Heart left ventricle (tissue), 16 donors: ENCODE results near the gene KRT4. TPM values are rescaled to one million over a fixed set of nuclear protein-coding genes. Genes with fewer than 3 reads are reported as not detected.

ENCODE experiments used
- ATAC-seq, 4 donors: fragments of 200-7000 bp; cut with Tn5 transposase; one replicate each; pipeline ENCODE4 v1.9.1; 2020 to 2022; ENCODE audit warnings: moderate library complexity in 4 of 4, mild to moderate bottlenecking in 3 of 4, moderate number of reproducible peaks in 1 of 4
- DNase-seq, 5 donors: peaks; one replicate each; pipeline ENCODE4 v3.0.0-alpha.2; 2020
- H3K27ac ChIP-seq, 12 donors: fragments of 200-600 bp; sonication (generic) in 4 of 12; one replicate each; pipeline versions ENCODE4 v1.5.0 to v1.8.0; 2016 to 2022; ENCODE audit warnings: mild to moderate bottlenecking in 2 of 12
- H3K27me3 ChIP-seq, 9 donors: fragments of 200-600 bp; sonication (generic) in 2 of 9; one replicate each; pipeline versions ENCODE4 v1.5.1 to v1.8.0; 2016 to 2022; ENCODE audit warnings: mild to moderate bottlenecking in 3 of 9
- H3K36me3 ChIP-seq, 9 donors: fragments of 200-600 bp; sonication (generic) in 2 of 9; one replicate each; pipeline versions ENCODE4 v1.5.0 to v1.8.0; 2018 to 2022; ENCODE audit warnings: mild to moderate bottlenecking in 2 of 9
- H3K4me1 ChIP-seq, 12 donors: fragments of 200-600 bp; sonication (generic) in 4 of 12; one replicate each; pipeline versions ENCODE4 v1.5.0 to v1.8.0; 2016 to 2022; ENCODE audit warnings: mild to moderate bottlenecking in 3 of 12
- H3K4me3 ChIP-seq, 12 donors: fragments of 200-600 bp; sonication (generic) in 4 of 12; one replicate each; pipeline versions ENCODE4 v1.5.0 to v1.8.0; 2017 to 2022; ENCODE audit warnings: mild to moderate bottlenecking in 9 of 12, moderate library complexity in 4 of 12
- H3K9me3 ChIP-seq, 12 donors: fragments of 200-600 bp; sonication (generic) in 4 of 12; one replicate each; pipeline versions ENCODE4 v1.5.0 to v1.8.0; 2016 to 2022; ENCODE audit warnings: mild to moderate bottlenecking in 1 of 12
- CTCF ChIP-seq, 12 donors: fragments of 200-600 bp; sonication (generic) in 4 of 12; IDR thresholded peaks; one replicate each; pipeline versions ENCODE4 v1.5.0 to v1.8.0; 2018 to 2022; ENCODE audit warnings: antibody characterized with exemption in 12 of 12, mild to moderate bottlenecking in 5 of 12
- POLR2A ChIP-seq, 2 donors: fragments of 450-650 bp; IDR thresholded peaks; one replicate each; pipeline ENCODE4 v1.6.1; 2017; ENCODE audit warnings: antibody characterized with exemption in 2 of 2, mild to moderate bottlenecking in 2 of 2, moderate library complexity in 2 of 2
- whole genome bisulfite sequencing, 4 donors: extraction: QIAGEN DNeasy Blood & Tissue Kit in 2 of 4; methylation state at CpG; one replicate each; pipeline versions ENCODE4 v1.1.5 to v1.1.7; 2013 to 2018; 5-methylcytosine and 5-hydroxymethylcytosine counted together
- intact Hi-C, 10 donors: fragments of 100-400 bp; cut with DNase I; formaldehyde crosslinking; loops; one replicate each; pipeline versions ENCODE4 v1.11.1 to v1.14.2; 2022
- polyA plus RNA-seq, 2 donors: library from polyadenylated mRNA; stranded (reverse); fragments of 200-250 nt; gene quantifications; one replicate each; pipeline ENCODE4 v1.2.3, GENCODE V29; 2013
- total RNA-seq, 9 donors: library from RNA; depleted of rRNA in 2 of 9; stranded (reverse); fragments of >200 nt in 2 of 9; fragmentation: NEBNext Ultra II Directional in 3 of 9; extraction: Animal tissue kit (Norgen Biotek cat#: 25700) in 3 of 9; gene quantifications; one replicate each; pipeline versions ENCODE4 v1.1.0 to v1.2.4, GENCODE V29; 2016 to 2023
- donor health status: ischemic (EF 13 %, LVEDD 7.1; RV severe dilation, severe dysfunction).
- donor health status: healthy with polysubstance abuse.
- donor health status: DM: no; HTN: yes; CAD: no.
- donor health status: DM: no; HTN: no; CAD: no.
- donor health status: ischemic (EF 25% LVEDD 6.9; RV normal size, moderate dysfunction).
- donor health status: ischemic (EF 25% LVEDD 5.7; RV mildly dilated, moderate dysfunction).
- donor health status: healthy.
- donor health status: DM: yes; HTN: yes; CAD: no.
- donor health status: ischemic (EF 35%, LVEDD 5.7; RV mildly dilated, moderate dysfunction).
- donor health status: nonischemic (EF 11% LVEDD 7.7; RV severe dilation, severe dysfunction).
- donor health status: DM: yes; HTN: yes; CAD: no.
- donor health status: PGD.
- donor health status: ischemic (EF 29% LVEDD 5.4; RV normal size, mild dysfunction).
- donor health status: nonischemic (EF 23%, LVEDD 6.1; RV moderate dilation, normal function).

KRT4 gene
- total and polyA plus RNA-seq, 11 donors = 0.51 TPM; not detected in 10

- H3K27me3 ChIP-seq = peaks cover 0 to 9% (median 0%) of the 10 kb centered on the region in 9 donors
Observed at GRCh38 chr12:52849511-52849910, 35.6 kb upstream of the KRT4 start.

GRCh38 chr12:52848661-52849255 is 34.8 kb upstream of the KRT4 start, which contains the start of gene KRT78:
KRT78 (minus strand) TSS chr12:52848994; CDS start chr12:52848930, 64 bp downstream.
- H3K27me3 ChIP-seq = peaks cover 0 to 9% (median 0%) of the 10 kb centered on the region in 9 donors
- WGBS, 4 donors = 79 to 86% (median 84%) methylated on average over 13 to 16 of the region's 16 CpGs
- no peak for ATAC-seq
- DNase-seq = no peak
- H3K9me3 ChIP-seq = no peaks in the 10 kb centered on the region
- TF ChIP-seq CTCF (IDR thresholded peaks at IDR 0.05) (no peak), POLR2A (IDR thresholded peaks at IDR 0.05) (no peak)
- H3K4me3 ChIP-seq = no peak within 1 kb of the TSS
- intact Hi-C loops = no loop called here
- no peak within 1 kb of the TSS for H3K27ac ChIP-seq
- no peaks in the 10 kb centered on the region for H3K4me1 ChIP-seq
- H3K36me3 ChIP-seq = no peaks in the 10 kb centered on the region

More at GRCh38 chr12:52849511-52849910, 35.6 kb upstream of the KRT4 start:
- H3K36me3 ChIP-seq = no peaks in the 10 kb centered on the region
- H3K4me1 ChIP-seq = no peaks in the 10 kb centered on the region
- WGBS, 4 donors = 74 to 88% (median 84%) methylated on average over 3 to 6 of the region's 6 CpGs
- no peak overlapping the region for H3K27ac ChIP-seq
- intact Hi-C loops = no loop called here
- TF ChIP-seq CTCF (IDR thresholded peaks at IDR 0.05) = no peak
- H3K9me3 ChIP-seq = no peaks in the 10 kb centered on the region
- H3K4me3 ChIP-seq = no peak overlapping the region
- DNase-seq (no peak), ATAC-seq (no peak)

GRCh38 chr12:52847335-52848102 is 33.6 kb upstream of the KRT4 start:
- no peak for TF ChIP-seq POLR2A (IDR thresholded peaks at IDR 0.05)
- no peak for TF ChIP-seq CTCF (IDR thresholded peaks at IDR 0.05)
- no peak overlapping the region for H3K27ac ChIP-seq
- ATAC-seq = no peak
- no peaks in the 10 kb centered on the region for H3K4me1 ChIP-seq
- H3K36me3 ChIP-seq = no peaks in the 10 kb centered on the region
- H3K27me3 ChIP-seq = peaks cover 0 to 9% (median 0%) of the 10 kb centered on the region in 9 donors
- 80 to 82% (median 81%) methylated on average over 9 to 12 of the region's 12 CpGs for WGBS, 4 donors
- H3K9me3 ChIP-seq = no peaks in the 10 kb centered on the region
- intact Hi-C loops = no loop called here
- no peak for DNase-seq
- H3K4me3 ChIP-seq = no peak overlapping the region

- 74 to 82% (median 80%) methylated on average over 8 of the region's 8 CpGs for WGBS, 4 donors
- Histone ChIP-seq H3K4me3 (no peak overlapping the region), H3K27ac (no peak overlapping the region), H3K36me3 (no peaks in the 10 kb centered on the region), H3K27me3 (peaks cover 0 to 9% (median 0%) of the 10 kb centered on the region in 9 donors), H3K4me1 (no peaks in the 10 kb centered on the region), H3K9me3 (no peaks in the 10 kb centered on the region)
- intact Hi-C loops = no loop called here
- no peak for DNase-seq
- ATAC-seq = no peak
- no peak for TF ChIP-seq POLR2A (IDR thresholded peaks at IDR 0.05)
- TF ChIP-seq CTCF (IDR thresholded peaks at IDR 0.05) = no peak
Observed at GRCh38 chr12:52846356-52846970, 32.5 kb upstream of the KRT4 start.
